ENCODE data around the gene ZNF514. TPM values are rescaled to one million over a fixed set of nuclear protein-coding genes. Genes with fewer than 3 reads are reported as not detected.
"Not testable (repeated sequence)": the region's sequence is repeated elsewhere in the genome, so short reads cannot be mapped to it uniquely, and the experiment has no call there.

The ZNF514 gene
- total and polyA plus RNA-seq, 2 donors (not counting 1 experiment from before 2014, with no cell fraction given): 15.5 to 37.0 TPM

- H3K4me1 Mint-ChIP-seq: peaks cover 16% of the 10 kb centered on the region
- WGBS (ENCODE audit: insufficient coverage): no CpG with 5 or more reads among the region's 4 CpGs
- H3K27me3 Mint-ChIP-seq: peaks cover 5% of the 10 kb centered on the region
- peaks cover 14% of the 10 kb centered on the region for H3K79me2 ChIP-seq (ENCODE audit: control insufficient read depth, insufficient read depth, low read length)
- no peak for ATAC-seq (ENCODE audit: low read depth)
- peaks cover 10 to 16% of the 10 kb centered on the region in 2 donors for H3K4me1 ChIP-seq (ENCODE audit: control insufficient read depth in 2 of 2, insufficient read depth in 2 of 2, low read length in 2 of 2)
- intact Hi-C loops (cut with micrococcal nuclease): no loop called here
- TF ChIP-seq CTCF (IDR thresholded peaks at IDR 0.05) (no peak), EZH2 (IDR thresholded peaks at IDR 0.05; ENCODE audit: borderline replicate concordance, insufficient read depth, low read depth, low read length, poor library complexity, severe bottlenecking) (no peak)
- no peaks in the 10 kb centered on the region for H3K9me3 Mint-ChIP-seq (ENCODE audit: insufficient read depth)
- H3K27ac Mint-ChIP-seq: no peak overlapping the region
- peaks cover 0 to 9% (median under 1%) of the 10 kb centered on the region in 4 experiments for H3K27me3 ChIP-seq (replicated peaks in 1 of 4; ENCODE audit: control extremely low read depth in 1 of 4, control insufficient read depth in 3 of 4, insufficient read depth in 4 of 4, low read length in 3 of 4)
- no peak for DNase-seq
- H4K20me1 ChIP-seq (ENCODE audit: control insufficient read depth, insufficient read depth, low read length, poor library complexity, severe bottlenecking): no peaks in the 10 kb centered on the region
- H3K9ac ChIP-seq (ENCODE audit: low read length): no peak overlapping the region
- no peak overlapping the region for H2AFZ ChIP-seq (ENCODE audit: insufficient read depth, low read depth, low read length, poor library complexity, severe bottlenecking)
- no peak overlapping the region for H3K4me2 ChIP-seq (replicated peaks; ENCODE audit: low read depth, low read length, poor library complexity, severe bottlenecking)
- ChIA-PET POLR2A (no interaction called here), CTCF (no interaction called here)
- H3K36me3 ChIP-seq (replicated peaks in 1 of 2; ENCODE audit: control extremely low read depth in 1 of 2, control insufficient read depth in 1 of 2, extremely low read depth in 1 of 2, insufficient read depth in 2 of 2, low read length in 1 of 2): no peaks in the 10 kb centered on the region
- H3K4me3 Mint-ChIP-seq: no peak overlapping the region
- no peak overlapping the region for H3K27ac ChIP-seq (ENCODE audit: low read length in 2 of 2)
- H3K4me3 ChIP-seq (ENCODE audit: control extremely low read depth in 1 of 5, extremely low read depth in 1 of 5, insufficient read depth in 1 of 5, low read depth in 2 of 5, low read length in 4 of 5): no peak overlapping the region
- no peaks in the 10 kb centered on the region for H3K9me3 ChIP-seq (ENCODE audit: control extremely low read depth in 1 of 3, control insufficient read depth in 2 of 3, insufficient read depth in 1 of 3, low read length in 2 of 3)
These were observed 44.3 kb upstream of the ZNF514 start for GRCh38 chr2:95203911-95204310.

- H3K36me3 ChIP-seq (replicated peaks in 1 of 2; ENCODE audit: control extremely low read depth in 1 of 2, control insufficient read depth in 1 of 2, extremely low read depth in 1 of 2, insufficient read depth in 2 of 2, low read length in 1 of 2); H3K4me3 Mint-ChIP-seq; CTCF ChIA-PET; H3K4me1 Mint-ChIP-seq; H3K27ac ChIP-seq (ENCODE audit: low read length in 2 of 2); POLR2A ChIA-PET; H2AFZ ChIP-seq (ENCODE audit: insufficient read depth, low read depth, low read length, poor library complexity, severe bottlenecking); H4K20me1 ChIP-seq (ENCODE audit: control insufficient read depth, insufficient read depth, low read length, poor library complexity, severe bottlenecking); H3K4me2 ChIP-seq (replicated peaks; ENCODE audit: low read depth, low read length, poor library complexity, severe bottlenecking); H3K27ac Mint-ChIP-seq; H3K4me3 ChIP-seq (ENCODE audit: control extremely low read depth in 1 of 5, extremely low read depth in 1 of 5, insufficient read depth in 1 of 5, low read depth in 2 of 5, low read length in 4 of 5); H3K79me2 ChIP-seq (ENCODE audit: control insufficient read depth, insufficient read depth, low read length); H3K27me3 ChIP-seq (replicated peaks in 1 of 4; ENCODE audit: control extremely low read depth in 1 of 4, control insufficient read depth in 3 of 4, insufficient read depth in 4 of 4, low read length in 3 of 4); H3K4me1 ChIP-seq (ENCODE audit: control insufficient read depth in 2 of 2, insufficient read depth in 2 of 2, low read length in 2 of 2); H3K9ac ChIP-seq (ENCODE audit: low read length); H3K9me3 Mint-ChIP-seq (ENCODE audit: insufficient read depth); ATAC-seq (ENCODE audit: low read depth); H3K9me3 ChIP-seq (ENCODE audit: control extremely low read depth in 1 of 3, control insufficient read depth in 2 of 3, insufficient read depth in 1 of 3, low read length in 2 of 3): not testable (repeated sequence)
- intact Hi-C loops (cut with micrococcal nuclease): loop anchor here (2.0 kb wide), 1 partner anchor 14 kb away; the partner anchor contains the start of gene ZNF892
- peaks cover 36% of the 10 kb centered on the region for H3K27me3 Mint-ChIP-seq
- peak; percentile 19 for DNase-seq
- WGBS (ENCODE audit: insufficient coverage): 17% methylated on average over 3 of the region's 15 CpGs
- peak; percentile 54 for TF ChIP-seq CTCF (IDR thresholded peaks at IDR 0.05)
These were observed 33.3 kb upstream of the ZNF514 start for GRCh38 chr2:95192956-95193355.
